ENCODE data around the gene ESRRB.

DNA sequence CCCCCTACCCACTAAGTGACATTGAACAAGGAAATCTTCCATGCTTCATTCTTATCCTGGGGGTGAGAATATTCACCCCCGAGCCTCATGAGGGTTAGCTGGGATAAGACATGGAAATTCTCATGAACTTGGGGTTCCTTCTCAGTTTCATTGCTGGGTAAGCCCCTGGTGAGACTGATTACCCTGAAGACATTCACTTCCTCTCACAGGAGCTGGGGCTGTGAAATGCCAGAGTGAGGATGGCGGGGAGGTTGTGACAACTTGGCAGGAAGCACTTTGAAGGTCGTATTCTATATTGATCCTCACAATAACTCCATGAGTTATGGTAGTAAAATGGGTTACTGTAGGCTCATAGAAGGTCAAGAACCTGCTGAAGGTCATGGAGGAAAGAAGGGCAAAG lies 43.5 kb downstream of the ESRRB start:
- TF ChIP-seq CTCF (IDR thresholded peaks at IDR 0.05) = no peak
- TF ChIP-seq POLR2AphosphoS5 (IDR thresholded peaks at IDR 0.05) = no peak
- no peak for TF ChIP-seq POLR2A (IDR thresholded peaks at IDR 0.05)

All from stomach (tissue), 4 donors.